Stimulated activated effector memory CD8-positive, alpha-beta T cell treated with anti-CD3 and anti-CD28 coated beads, Interleukin-12 subunit alpha, Interleukin-12 subunit beta, amount 100 ng/mL, for 72 hours (primary cell): ENCODE results near the gene A4GNT.
"Not testable (repeated sequence)": the region's sequence is repeated elsewhere in the genome, so short reads cannot be mapped to it uniquely, and the experiment has no call there.

Experiments
- ATAC-seq: fragments of 150-1000 bp; cut with Tn5 transposase; 2 replicates; pipeline ENCODE4 v1.10.0; 2021
- DNase-seq, 2 donors: peaks; one replicate each; pipeline ENCODE4 v3.0.0; 2021 to 2022; ENCODE audit warnings: low spot score in 2 of 2
- H3K27ac Mint-ChIP-seq: one replicate; pipeline ENCODE4 v1.8.0; 2022; ENCODE audit warnings: mild to moderate bottlenecking, mixed read lengths
- H3K36me3 Mint-ChIP-seq: one replicate; pipeline ENCODE4 v1.8.0; 2022; ENCODE audit warnings: mild to moderate bottlenecking, mixed read lengths
- H3K4me1 Mint-ChIP-seq: one replicate; pipeline ENCODE4 v1.8.0; 2022; ENCODE audit warnings: mixed read lengths
- H3K4me3 Mint-ChIP-seq: one replicate; pipeline ENCODE4 v1.8.0; 2022; ENCODE audit warnings: mild to moderate bottlenecking, mixed read lengths
- H3K9me3 Mint-ChIP-seq: one replicate; pipeline ENCODE4 v1.8.0; 2022; ENCODE audit warnings: mixed read lengths

A4GNT gene

DNA sequence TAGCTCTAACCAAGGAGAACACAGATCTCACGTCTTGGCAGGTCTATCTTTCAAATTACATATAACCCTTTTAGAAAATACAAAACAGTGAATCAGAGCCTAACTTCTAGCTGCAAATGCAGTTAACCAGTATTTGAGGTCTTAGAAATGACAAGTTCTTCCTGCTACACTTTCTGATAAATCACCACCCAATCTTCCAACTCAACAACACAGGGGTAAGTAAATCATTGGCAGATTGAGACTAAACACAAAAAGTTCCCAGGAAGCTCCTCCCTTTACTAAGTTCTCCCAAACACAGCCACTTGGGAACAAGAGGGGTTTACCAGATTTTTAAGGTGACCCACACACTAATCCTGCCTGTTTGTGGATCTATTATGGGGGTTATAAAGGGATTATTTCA lies at the start of gene A4GNT:
Gene A4GNT, minus strand, starts transcription at position 152 of the 400 bp plus-strand sequence. CDS start 1,134 bp downstream, outside the sequence.
- Mint-ChIP-seq H3K27ac (peak within 1 kb of the TSS; percentile 2), H3K36me3 (no peaks in the 10 kb centered on the region), H3K9me3 (no peaks in the 10 kb centered on the region), H3K4me3 (no peak within 1 kb of the TSS), H3K4me1 (no peaks in the 10 kb centered on the region)
- DNase-seq (peak in 1 of 2 donors; percentile 4), ATAC-seq (no peak)

DNA sequence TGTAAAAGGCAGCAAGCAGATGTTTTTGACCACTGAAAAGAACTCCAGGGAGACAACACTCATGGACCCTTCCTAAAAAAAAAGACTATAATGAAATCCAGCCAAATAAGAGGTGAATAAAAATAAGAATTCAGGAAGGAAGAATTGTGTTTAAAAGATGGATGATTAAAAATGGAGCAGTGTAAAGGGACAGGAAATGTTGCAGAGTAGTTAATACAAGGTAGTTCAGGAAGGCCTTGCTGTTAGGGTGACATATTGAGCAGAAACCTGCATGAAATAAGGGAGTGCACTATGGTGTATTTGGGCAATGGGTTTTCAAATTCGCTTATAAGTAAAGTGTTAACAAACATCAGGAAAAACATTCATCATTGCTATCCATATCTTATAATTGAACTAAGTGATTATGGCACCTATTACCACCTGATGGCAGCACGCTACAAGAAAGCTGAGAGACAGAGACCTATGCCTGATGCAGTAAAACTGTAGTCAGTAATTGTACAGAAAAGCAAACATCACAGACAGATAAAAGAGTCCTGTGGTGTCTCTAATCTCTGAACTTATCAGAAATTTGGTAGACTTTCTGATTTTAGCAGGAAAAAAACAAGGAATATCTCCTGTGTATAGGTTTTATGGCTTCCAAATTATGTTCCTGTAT lies 48.3 kb upstream of the A4GNT start:
- DNase-seq (no peak), ATAC-seq (peak; percentile 82)
- H3K9me3 Mint-ChIP-seq = no peaks in the 10 kb centered on the region
- no peak overlapping the region for H3K4me3 Mint-ChIP-seq
- H3K27ac Mint-ChIP-seq = no peak overlapping the region
- H3K36me3 Mint-ChIP-seq = peaks cover 6% of the 10 kb centered on the region
- H3K4me1 Mint-ChIP-seq = no peaks in the 10 kb centered on the region

DNA sequence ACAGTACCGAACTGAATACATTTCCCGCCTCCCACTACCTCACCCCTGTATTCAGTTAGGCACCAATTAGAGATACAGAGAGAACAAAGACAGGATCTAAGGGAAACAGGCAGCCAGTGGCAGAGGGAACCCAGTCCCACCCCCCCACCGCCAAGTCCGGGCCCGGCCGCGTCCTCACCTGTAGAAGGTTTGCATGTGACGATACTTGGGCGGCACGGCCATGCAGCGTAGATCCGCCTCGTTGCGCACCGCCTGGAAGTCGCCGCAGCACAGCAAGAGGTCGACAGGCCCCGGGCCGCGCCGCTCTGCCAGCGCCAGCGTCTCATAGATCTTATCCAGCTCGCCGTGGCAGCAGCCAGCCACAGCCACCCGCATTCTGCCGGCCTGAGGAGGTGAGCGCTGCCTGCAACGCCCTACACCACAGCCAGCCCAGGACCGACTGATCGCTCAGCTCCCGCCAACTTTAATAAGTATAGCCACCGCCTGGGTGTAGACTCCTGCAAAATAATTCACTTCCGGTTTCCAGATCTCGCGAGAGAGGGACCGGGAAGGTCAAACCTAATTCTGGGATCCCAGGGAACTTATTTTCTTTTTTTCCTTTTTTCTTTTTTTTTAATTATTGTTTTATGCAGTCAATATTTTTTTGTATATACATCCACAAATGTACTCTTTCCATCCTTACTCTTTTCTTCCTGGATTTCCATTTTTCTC lies 42.4 kb upstream of the A4GNT start, which contains the start of gene DBR1:
Gene DBR1, minus strand, starts transcription at position 501 of the 711 bp plus-strand sequence. Its CDS starts 126 bp downstream, at position 375.
- peaks cover 63% of the 10 kb centered on the region for H3K36me3 Mint-ChIP-seq
- no peaks in the 10 kb centered on the region for H3K9me3 Mint-ChIP-seq
- ATAC-seq = peak; percentile 94
- peak within 1 kb of the TSS; percentile 86 for H3K4me3 Mint-ChIP-seq
- peak within 1 kb of the TSS; percentile 94 for H3K27ac Mint-ChIP-seq
- peak; percentile 68 to 88 for DNase-seq
- peaks cover 23% of the 10 kb centered on the region for H3K4me1 Mint-ChIP-seq

DNA sequence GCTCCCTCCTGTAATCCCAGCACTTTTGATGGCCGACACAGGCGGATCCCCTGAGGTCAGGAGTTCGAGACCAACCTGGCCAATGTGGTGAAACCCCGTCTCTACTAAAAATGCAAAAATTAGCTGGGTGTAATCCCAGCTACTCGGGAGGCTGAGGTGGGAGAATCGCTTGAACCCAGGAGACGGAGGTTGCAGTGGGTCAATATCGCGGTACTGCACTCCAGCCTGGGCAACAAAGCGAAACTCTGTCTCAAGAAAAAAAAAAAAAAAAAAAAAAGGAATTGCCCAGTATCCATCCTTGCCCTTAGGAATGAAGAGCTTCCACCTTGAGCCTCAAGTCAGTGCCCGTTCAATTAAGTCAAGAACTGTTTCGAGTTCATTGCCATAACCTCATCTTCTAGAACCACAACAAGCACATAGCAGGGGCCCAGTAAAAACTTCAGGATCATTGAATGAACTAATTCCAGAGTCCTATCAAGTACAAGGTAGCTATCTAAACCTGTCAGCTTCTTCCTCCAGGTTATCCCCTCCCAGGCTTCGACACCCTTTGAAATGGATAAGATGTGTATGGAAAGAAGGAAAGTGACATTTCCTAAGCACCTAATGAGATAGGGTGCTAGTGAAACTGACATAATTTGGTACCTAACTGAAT lies 41.7 kb upstream of the A4GNT start:
- ATAC-seq = no peak
- DNase-seq = peak in 1 of 2 donors; percentile 36
- H3K9me3 Mint-ChIP-seq = no peaks in the 10 kb centered on the region

DNA sequence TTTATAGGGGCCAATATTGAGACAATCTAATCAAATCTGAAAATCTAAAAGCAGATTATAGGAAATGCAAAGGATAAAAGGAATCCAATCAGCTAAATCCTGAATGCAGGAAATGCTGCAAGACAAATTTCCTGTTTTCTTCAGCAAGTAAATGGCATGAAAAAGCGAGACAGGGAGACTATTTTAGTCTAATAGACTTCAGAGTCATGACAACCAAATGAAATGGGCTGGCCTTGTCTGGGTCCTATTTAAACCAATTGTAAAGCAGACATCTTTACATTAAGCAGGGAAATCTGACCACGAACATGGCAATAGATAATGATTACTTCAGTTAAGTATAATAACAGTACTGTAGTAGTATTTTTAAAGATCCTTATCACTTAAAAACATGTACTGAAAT lies 40.4 kb upstream of the A4GNT start:
- DNase-seq (no peak), ATAC-seq (no peak)
- peak overlapping the region; percentile 86 for H3K4me3 Mint-ChIP-seq
- H3K4me1 Mint-ChIP-seq = peaks cover 23% of the 10 kb centered on the region
- no peaks in the 10 kb centered on the region for H3K9me3 Mint-ChIP-seq
- H3K36me3 Mint-ChIP-seq = peaks cover 82% of the 10 kb centered on the region
- no peak overlapping the region for H3K27ac Mint-ChIP-seq

More for the DNA sequence above, 41.7 kb upstream of the A4GNT start:
- Mint-ChIP-seq H3K27ac (peak overlapping the region; percentile 94), H3K4me1 (peaks cover 23% of the 10 kb centered on the region), H3K4me3 (peak overlapping the region; percentile 86), H3K36me3 (peaks cover 69% of the 10 kb centered on the region)

DNA sequence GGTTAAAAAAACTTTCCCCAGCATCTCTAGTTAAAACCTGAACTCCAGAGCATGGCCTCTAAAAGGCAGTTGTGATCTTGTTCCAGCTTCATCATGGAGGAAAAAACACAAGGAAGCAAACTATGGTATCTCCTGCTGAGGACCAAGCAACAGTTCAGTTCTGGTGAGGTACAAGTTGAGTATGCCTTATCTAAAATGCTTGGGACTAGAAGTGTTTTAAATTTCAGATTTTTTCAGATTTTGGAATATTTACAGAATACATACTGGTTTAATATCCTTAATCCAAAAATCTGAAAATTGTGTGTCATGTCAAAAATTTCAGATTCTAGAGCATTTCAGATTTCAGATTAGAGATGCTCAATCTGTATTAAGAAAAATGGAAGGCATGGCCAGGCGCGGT lies 32.9 kb upstream of the A4GNT start:
- Mint-ChIP-seq H3K27ac (peak overlapping the region; percentile 2), H3K9me3 (no peaks in the 10 kb centered on the region), H3K36me3 (peaks cover 100% of the 10 kb centered on the region), H3K4me3 (no peak overlapping the region), H3K4me1 (peaks cover 6% of the 10 kb centered on the region)
- ATAC-seq = no peak
- peak in 1 of 2 donors; percentile 4 for DNase-seq

DNA sequence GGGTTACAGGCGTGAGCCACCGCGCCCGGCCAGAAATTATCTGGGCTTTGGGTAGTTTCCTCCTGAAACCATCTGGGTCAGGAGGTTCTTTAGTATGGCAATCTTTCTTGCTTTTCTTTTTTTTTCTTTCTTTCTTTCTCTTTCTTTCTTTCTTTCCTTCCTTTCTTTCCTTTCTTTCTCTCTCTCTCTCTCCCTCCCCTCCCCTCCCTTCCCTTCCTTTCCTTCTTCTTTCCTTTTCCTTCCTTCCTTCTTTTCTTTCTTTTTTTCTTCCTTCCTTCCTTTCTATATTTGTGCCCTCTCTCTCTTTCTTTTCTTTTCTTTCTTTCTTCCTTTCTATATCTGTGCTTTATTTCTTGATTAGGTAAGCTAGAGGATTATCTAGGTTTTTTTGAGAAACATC lies 25.6 kb upstream of the A4GNT start:
- H3K9me3 Mint-ChIP-seq = peaks cover 10% of the 10 kb centered on the region
- DNase-seq (no peak), ATAC-seq (no peak)
- no peaks in the 10 kb centered on the region for H3K4me1 Mint-ChIP-seq
- H3K27ac Mint-ChIP-seq = no peak overlapping the region
- peaks cover 34% of the 10 kb centered on the region for H3K36me3 Mint-ChIP-seq
- no peak overlapping the region for H3K4me3 Mint-ChIP-seq

DNA sequence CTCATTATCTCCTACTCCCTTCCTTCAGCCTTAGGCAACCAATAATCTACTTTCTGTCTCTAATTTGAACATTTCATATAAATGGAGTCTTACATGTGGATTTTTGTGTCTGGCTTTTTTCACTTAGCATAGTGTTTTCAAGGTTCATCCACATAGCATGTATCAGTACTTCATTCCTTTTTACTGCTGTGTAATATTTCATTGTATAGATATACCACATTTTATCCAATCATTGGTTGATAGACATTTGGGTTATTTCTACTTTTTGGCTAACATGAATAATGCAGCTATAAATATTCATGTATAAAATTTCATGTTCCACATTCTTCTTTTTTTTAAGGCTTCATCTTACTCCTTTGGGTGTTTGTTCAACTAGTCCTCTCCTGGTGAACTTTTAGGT lies 22.3 kb upstream of the A4GNT start:
- H3K36me3 Mint-ChIP-seq = peaks cover 6% of the 10 kb centered on the region
- no peak overlapping the region for H3K27ac Mint-ChIP-seq

DNA sequence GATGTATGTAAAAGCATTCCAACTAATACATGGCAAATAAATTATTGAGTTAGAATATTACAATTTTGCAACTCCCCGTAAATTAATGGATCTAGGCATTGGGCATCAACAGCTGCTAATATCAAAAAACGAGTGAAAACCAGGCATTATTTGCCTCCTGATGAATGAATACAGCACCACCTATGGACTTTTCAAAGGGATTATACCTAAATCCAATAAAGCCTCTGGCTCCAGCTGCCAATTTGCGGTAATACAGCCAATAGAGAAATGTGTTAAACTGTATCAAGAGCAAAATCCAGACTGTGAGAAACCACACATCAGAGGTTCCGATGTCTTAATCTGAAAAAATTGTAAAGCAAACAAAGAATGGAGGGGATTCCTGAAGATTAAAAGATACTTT lies 16.3 kb upstream of the A4GNT start:
- no peak overlapping the region for H3K4me3 Mint-ChIP-seq
- H3K36me3 Mint-ChIP-seq = peaks cover 3% of the 10 kb centered on the region
- ATAC-seq (no peak), DNase-seq (peak in 1 of 2 donors; percentile 10)
- H3K4me1 Mint-ChIP-seq = no peaks in the 10 kb centered on the region
- H3K9me3 Mint-ChIP-seq = peaks cover 2% of the 10 kb centered on the region
- H3K27ac Mint-ChIP-seq = no peak overlapping the region

More for the DNA sequence above, 22.3 kb upstream of the A4GNT start:
- no peak overlapping the region for H3K4me3 Mint-ChIP-seq
- DNase-seq = no peak
- no peaks in the 10 kb centered on the region for H3K4me1 Mint-ChIP-seq
- no peak for ATAC-seq
- H3K9me3 Mint-ChIP-seq = peaks cover 10% of the 10 kb centered on the region

DNA sequence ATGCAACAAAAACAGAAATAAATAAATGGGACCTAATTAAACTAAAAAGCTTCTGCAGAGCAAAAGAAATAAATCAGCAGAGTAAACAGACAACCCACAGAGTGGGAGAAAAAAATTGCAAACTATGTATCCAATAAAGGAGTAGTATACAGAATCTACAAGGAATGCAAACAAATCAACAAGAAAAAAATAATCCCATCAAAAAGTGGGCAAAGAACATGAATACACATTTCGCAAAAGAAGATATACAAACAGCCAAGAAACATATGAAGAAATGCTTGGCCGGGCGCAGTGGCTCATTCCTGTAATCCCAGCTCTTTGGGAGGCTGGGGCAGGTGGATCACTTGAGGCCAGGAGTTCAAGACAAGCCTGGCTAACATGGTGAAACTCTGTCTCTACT lies 10.0 kb upstream of the A4GNT start:
- not testable (repeated sequence) for H3K27ac Mint-ChIP-seq, DNase-seq, H3K4me1 Mint-ChIP-seq, H3K4me3 Mint-ChIP-seq, H3K36me3 Mint-ChIP-seq, H3K9me3 Mint-ChIP-seq, ATAC-seq

DNA sequence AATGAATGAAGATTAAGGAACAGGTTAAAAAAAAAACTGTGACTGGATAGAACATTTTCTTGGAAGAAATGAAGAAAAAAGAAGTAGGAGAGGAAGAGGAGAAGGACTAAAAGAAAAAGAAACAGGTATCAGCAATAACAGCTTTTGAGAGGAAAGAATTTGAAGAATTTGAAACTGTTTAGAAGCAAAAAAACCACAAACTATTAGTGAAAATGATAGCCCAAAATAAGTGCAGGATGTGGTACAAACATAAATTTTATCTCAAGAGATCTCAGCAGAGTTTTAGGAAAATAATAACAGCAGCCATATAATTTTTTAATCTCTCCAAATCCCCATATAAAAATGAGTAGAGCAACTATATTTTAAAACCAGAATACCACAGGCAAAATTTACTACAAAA lies 8.8 kb upstream of the A4GNT start:
- H3K4me1 Mint-ChIP-seq = no peaks in the 10 kb centered on the region
- DNase-seq (no peak), ATAC-seq (no peak)
- H3K4me3 Mint-ChIP-seq = no peak overlapping the region
- H3K9me3 Mint-ChIP-seq = no peaks in the 10 kb centered on the region
- H3K36me3 Mint-ChIP-seq = no peaks in the 10 kb centered on the region
- no peak overlapping the region for H3K27ac Mint-ChIP-seq

DNA sequence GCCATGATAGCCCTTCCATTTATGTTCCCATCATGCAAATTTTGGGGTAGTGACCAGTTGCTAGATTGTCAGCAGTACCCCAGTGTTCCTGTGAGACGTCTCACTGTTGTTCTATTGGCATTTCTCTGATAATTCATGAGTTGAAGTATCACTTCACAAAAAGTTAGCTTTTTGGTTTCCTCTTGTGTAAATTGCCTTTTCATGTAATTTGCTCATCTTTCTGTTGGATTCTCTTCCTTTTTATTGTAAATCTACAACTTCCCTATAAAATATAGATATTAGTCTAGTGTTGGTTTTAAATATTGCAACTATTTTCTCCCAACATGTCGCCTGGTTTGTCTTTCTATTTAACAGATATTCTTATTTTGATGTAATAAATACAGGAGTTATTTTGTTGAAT lies 7.5 kb upstream of the A4GNT start:
- Mint-ChIP-seq H3K27ac (no peak overlapping the region), H3K9me3 (no peaks in the 10 kb centered on the region), H3K36me3 (no peaks in the 10 kb centered on the region), H3K4me3 (no peak overlapping the region), H3K4me1 (no peaks in the 10 kb centered on the region)
- no peak for ATAC-seq
- no peak for DNase-seq

DNA sequence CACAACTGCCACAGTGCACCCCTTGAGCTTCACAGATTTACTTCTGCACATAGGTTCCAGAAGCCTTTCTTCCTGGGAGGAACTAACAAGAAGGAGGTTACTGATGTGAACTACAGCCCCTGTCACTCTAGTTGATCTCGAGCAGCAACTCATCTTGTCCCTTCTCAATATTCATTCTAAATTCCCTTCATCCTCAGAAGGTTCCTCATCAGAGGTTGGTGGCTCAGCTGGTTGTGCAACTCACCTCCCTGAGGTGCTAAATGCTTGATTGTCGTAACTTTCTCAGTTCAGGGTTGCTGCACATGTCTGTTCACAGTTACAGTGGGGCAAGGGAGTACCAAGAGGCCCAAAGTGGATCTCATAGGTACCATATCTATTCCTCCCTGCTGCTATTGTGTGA lies 5.7 kb upstream of the A4GNT start:
- H3K27ac Mint-ChIP-seq = no peak overlapping the region
- DNase-seq = peak in 1 of 2 donors; percentile 25
- no peak overlapping the region for H3K4me3 Mint-ChIP-seq
- H3K9me3 Mint-ChIP-seq = no peaks in the 10 kb centered on the region
- no peaks in the 10 kb centered on the region for H3K4me1 Mint-ChIP-seq
- H3K36me3 Mint-ChIP-seq = no peaks in the 10 kb centered on the region
- no peak for ATAC-seq

DNA sequence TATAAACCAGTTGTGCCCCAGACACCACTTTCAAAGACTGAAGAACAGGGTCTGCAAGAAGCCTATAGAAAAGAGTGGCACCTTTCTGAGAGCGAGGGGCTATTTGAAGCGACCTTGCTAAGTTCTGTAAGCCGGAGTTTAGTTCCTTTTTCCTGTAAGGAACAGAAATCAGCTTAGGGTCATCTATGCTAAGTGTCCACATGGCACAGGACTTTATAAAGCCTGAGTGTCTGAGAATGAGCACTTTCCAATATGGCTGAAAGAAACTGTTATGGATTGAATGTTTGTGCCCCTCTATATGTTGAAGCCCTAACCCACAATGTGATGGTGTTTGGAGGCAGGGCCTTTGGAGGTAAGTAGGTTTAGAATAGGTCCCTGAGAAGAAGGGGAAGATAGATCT lies 4.0 kb upstream of the A4GNT start:
- no peaks in the 10 kb centered on the region for H3K36me3 Mint-ChIP-seq
- no peak overlapping the region for H3K27ac Mint-ChIP-seq
- no peaks in the 10 kb centered on the region for H3K9me3 Mint-ChIP-seq
- no peaks in the 10 kb centered on the region for H3K4me1 Mint-ChIP-seq
- ATAC-seq (no peak), DNase-seq (peak in 1 of 2 donors; percentile 15)
- no peak overlapping the region for H3K4me3 Mint-ChIP-seq

DNA sequence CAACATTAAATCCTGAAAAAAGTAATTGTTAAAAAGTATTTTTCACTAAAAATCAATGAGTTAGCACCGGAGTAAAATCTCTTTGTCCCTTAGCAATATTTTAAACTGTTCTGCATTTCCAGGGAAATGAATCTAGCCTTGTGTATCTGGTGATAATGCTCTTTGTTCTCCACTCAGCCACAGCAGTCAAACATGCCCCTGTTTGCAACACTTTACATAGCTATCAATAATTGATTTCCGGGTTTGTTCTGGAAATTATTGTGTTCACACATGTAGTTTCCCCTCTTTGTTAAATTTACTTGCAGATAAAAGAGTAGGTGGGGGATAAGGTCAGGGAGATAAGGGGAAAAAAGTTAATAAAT lies 3.6 kb upstream of the A4GNT start:
- no peaks in the 10 kb centered on the region for H3K36me3 Mint-ChIP-seq
- ATAC-seq = no peak
- H3K27ac Mint-ChIP-seq = no peak overlapping the region
- no peaks in the 10 kb centered on the region for H3K9me3 Mint-ChIP-seq
- DNase-seq = no peak
- H3K4me1 Mint-ChIP-seq = no peaks in the 10 kb centered on the region
- H3K4me3 Mint-ChIP-seq = no peak overlapping the region
